ENCODE results near the gene CCRL2.

- no peak for TF ChIP-seq CTCF (conservative IDR thresholded peaks at IDR 0.05)
- TF ChIP-seq EZH2 (IDR thresholded peaks at IDR 0.05; ENCODE audit: low read depth) = no peak
Observed at GRCh38 chr3:46365737-46366524, 41.1 kb upstream of the CCRL2 start.
